ENCODE results near the gene PDGFA. TPM values are rescaled to one million over a fixed set of nuclear protein-coding genes. Genes with fewer than 3 reads are reported as not detected.

PDGFA gene
- total RNA-seq, 2 experiments from 2014 or later, result 0.50 to 0.79 TPM

DNA sequence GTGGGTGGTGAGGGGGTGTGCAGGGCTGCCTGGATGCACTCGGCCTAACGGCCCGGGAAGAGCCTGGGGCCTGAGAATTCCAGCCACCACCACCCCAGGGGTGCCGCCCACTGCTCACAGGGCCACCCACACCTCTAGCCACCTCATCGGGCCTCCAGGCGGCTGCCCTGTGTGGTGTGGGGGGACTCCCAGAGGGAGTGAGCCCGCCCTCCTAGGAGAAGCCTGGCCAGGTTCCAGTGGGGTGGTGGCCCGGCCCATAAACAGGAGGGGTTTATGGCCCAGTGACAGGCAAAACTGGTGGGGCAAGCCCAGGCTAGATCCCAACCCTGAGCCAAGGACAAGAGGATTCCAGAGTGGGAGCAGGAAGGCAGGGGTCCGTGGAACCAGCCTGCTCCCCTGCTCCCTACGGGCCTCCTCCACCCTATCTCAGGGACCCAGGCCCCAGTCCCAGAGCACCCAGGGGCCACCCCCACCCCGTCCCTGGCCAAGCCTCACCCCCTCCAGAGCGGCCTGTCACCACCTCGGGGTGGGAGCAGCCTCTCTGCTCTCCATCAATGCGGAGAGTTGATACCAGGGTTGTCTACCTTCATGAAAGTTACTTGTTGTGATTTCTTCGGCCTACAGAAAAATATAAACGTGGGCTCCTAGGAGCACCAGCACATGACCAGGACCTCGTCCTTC lies 20.2 kb upstream of the PDGFA start:
- Mint-ChIP-seq H3K9me3 (ENCODE audit: insufficient read depth) (no peaks in the 10 kb centered on the region), H3K4me1 (ENCODE audit: low read depth) (peaks cover 6% of the 10 kb centered on the region), H3K27me3 (ENCODE audit: low read depth) (no peaks in the 10 kb centered on the region), H3K27ac (no peak overlapping the region), H3K36me3 (ENCODE audit: low read depth) (no peaks in the 10 kb centered on the region), H3K4me3 (no peak overlapping the region)
- CTCF ChIA-PET, result no interaction called here
- POLR2A ChIA-PET, result no interaction called here
- ATAC-seq (no peak), DNase-seq (no peak)

DNA sequence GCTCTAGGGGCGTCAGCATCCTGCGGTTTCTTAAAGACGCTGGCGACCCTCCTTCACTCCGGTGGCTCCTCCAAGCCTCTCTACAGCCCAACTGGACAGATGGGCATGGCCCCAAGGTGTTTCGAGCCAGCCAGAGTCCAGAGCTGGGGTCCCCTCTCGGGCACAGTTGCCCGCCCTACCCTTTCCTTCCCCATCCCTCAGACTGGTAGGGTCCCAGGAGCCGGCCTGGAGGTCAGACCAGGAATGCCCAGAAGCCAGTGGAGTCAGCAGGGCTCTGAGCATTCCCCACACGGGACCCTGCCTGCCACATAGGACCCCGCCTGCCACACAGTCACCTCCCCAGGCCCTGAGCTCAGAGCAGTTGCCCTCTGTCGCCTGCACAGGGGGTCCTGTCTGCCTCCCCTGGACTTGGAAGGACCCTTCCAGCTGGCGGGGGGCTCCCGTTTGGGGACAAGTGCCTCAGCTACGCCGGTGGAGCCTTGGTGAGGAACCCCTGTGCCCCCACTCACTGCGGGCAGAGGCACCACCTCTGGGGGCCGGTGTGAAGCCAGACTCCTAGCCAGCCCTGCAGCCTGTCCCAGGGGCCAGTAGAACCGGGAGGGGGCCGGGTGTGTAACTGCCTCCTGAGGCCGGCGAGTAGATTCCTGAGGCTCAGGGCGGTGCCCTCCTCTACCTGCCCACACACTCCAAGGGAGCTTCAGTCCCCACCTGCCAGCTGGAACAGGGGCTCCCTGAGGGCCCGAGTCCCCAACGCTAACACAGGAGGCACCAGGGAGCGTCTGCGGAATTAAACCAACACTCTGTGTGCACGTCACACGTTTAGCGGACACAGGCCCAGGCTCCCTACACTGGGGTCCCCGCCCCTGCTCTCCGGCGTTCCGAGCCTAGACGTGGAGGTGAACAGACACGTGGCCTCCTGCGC lies 19.4 kb upstream of the PDGFA start:
- POLR2A ChIA-PET, result no interaction called here
- DNase-seq (no peak), ATAC-seq (no peak)
- no peaks in the 10 kb centered on the region for H3K36me3 Mint-ChIP-seq (ENCODE audit: low read depth)
- no peaks in the 10 kb centered on the region for H3K9me3 Mint-ChIP-seq (ENCODE audit: insufficient read depth)
- CTCF ChIA-PET, result no interaction called here
- peaks cover 6% of the 10 kb centered on the region for H3K4me1 Mint-ChIP-seq (ENCODE audit: low read depth)
- H3K27ac Mint-ChIP-seq, result no peak overlapping the region
- H3K27me3 Mint-ChIP-seq (ENCODE audit: low read depth), result no peaks in the 10 kb centered on the region
- H3K4me3 Mint-ChIP-seq, result no peak overlapping the region

DNA sequence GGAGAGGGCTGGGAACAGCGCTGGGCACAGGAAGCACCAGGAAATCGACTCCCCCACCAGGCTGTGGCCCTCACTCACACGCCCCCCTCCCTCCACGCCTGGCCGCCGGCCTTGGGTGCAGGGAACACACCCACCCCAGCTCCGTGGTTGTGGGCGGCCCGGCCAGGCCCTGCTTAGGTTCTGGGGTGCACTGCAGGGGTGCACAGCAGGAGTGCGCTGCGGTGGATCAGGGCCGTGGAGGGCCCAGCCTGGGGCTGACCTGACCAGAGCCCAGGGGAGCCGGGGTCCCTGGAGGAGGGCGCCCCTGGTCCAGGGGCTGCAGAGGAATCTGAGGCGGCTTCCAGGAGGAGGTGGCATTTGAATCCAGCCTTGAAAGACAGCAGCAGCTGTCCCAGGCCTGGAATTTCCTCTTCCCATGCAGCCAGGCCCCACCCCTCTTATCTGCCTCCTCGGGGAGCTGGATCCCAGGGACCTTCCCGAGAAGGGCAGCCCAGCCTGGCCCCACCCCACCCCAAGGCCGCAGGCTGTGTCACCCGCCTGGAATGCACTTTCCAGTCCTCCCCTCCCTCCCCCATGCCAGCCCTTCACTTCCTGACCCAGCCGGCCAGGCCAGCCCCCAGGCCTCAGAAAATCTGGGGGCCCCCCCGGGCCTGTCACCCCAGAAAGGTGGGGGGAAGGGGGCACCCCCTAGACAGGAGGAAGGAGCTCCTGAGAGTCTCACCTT lies 18.4 kb upstream of the PDGFA start:
- CTCF ChIA-PET, result no interaction called here
- no peaks in the 10 kb centered on the region for H3K36me3 Mint-ChIP-seq (ENCODE audit: low read depth)
- POLR2A ChIA-PET, result no interaction called here
- H3K4me1 Mint-ChIP-seq (ENCODE audit: low read depth), result peaks cover 6% of the 10 kb centered on the region
- no peaks in the 10 kb centered on the region for H3K27me3 Mint-ChIP-seq (ENCODE audit: low read depth)
- no peak overlapping the region for H3K27ac Mint-ChIP-seq
- no peaks in the 10 kb centered on the region for H3K9me3 Mint-ChIP-seq (ENCODE audit: insufficient read depth)
- H3K4me3 Mint-ChIP-seq, result no peak overlapping the region
- no peak for ATAC-seq
- no peak for DNase-seq

DNA sequence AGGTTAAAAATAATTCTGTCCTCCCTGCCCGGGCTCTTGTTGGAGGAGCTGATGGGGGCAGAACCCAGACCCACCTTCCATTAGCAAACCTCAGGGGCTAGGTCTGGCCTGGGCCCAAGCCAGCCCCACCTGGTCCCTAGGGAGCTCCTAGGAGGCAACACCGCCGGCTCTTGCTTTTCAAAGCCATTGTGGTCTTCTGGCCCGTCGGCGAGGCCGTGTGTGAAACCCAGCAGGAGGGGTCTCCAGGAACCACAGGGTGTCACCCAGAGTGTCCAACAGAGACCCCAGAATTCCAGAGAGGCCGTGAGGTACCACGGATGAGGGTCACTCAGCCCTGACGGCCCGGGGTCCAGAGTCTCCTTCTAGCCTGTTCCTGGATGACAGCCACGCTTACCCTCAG lies 16.6 kb upstream of the PDGFA start:
- no peaks in the 10 kb centered on the region for H3K27me3 Mint-ChIP-seq (ENCODE audit: low read depth)
- no peaks in the 10 kb centered on the region for H3K36me3 Mint-ChIP-seq (ENCODE audit: low read depth)
- ChIA-PET POLR2A (interaction anchor here (0.7 kb wide), 1 partner anchor 41 kb away, joined by 3 read pairs; no protein-coding TSS in a partner anchor), CTCF (no interaction called here)
- H3K9me3 Mint-ChIP-seq (ENCODE audit: insufficient read depth), result no peaks in the 10 kb centered on the region
- H3K4me1 Mint-ChIP-seq (ENCODE audit: low read depth), result peaks cover 6% of the 10 kb centered on the region
- H3K27ac Mint-ChIP-seq, result no peak overlapping the region
- no peak overlapping the region for H3K4me3 Mint-ChIP-seq
- ATAC-seq (no peak), DNase-seq (no peak)

DNA sequence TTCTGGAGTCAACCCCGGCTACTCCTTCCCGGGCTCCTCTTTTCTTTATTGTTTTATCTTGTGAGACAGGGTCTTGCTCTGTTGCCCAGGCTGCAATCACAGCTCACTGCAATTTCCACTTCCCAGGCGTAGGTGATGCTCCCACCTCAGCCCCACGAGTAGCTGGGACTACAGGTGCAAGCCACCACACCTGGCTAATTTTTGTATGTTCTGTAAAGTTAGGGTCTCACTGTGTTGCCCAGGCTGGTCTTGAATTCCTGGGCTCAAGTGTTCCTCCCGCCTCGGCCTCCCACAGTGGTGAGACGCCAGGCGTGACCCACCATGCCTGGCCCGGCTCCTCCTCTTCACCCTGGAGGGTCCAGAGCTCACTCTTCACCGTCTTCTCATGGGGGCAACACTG lies 15.3 kb upstream of the PDGFA start:
- H3K4me1 Mint-ChIP-seq (ENCODE audit: low read depth), result no peaks in the 10 kb centered on the region
- POLR2A ChIA-PET, result no interaction called here
- no peak overlapping the region for H3K4me3 Mint-ChIP-seq
- no peaks in the 10 kb centered on the region for H3K9me3 Mint-ChIP-seq (ENCODE audit: insufficient read depth)
- H3K27me3 Mint-ChIP-seq (ENCODE audit: low read depth), result peaks cover 2% of the 10 kb centered on the region
- H3K36me3 Mint-ChIP-seq (ENCODE audit: low read depth), result no peaks in the 10 kb centered on the region
- ATAC-seq, result no peak
- CTCF ChIA-PET, result interaction anchor here (0.7 kb wide), 1 partner anchor 42 kb away, joined by 3 read pairs; no protein-coding TSS in a partner anchor
- H3K27ac Mint-ChIP-seq, result no peak overlapping the region
- DNase-seq, result no peak

DNA sequence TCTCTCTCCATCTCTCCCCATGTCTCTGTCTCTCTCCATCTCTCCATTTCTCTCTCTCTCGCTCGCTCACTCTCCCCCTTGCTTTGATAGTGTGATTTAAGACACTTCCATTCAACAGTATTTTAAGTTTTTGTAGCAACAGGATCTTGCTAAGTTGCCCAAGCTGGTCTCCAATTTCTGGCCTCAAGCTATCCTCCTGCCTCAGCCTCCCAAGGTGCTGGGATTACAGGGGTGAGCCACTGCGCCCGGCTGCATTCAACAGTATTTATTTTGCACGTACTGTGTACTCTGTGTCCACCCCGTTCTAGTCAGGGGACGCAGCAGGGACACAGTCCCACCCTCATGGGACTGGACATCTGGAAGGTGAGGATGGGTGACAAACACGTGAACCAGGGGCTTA lies 14.4 kb upstream of the PDGFA start:
- H3K27me3 Mint-ChIP-seq (ENCODE audit: low read depth), result peaks cover 2% of the 10 kb centered on the region
- ChIA-PET CTCF (no interaction called here), POLR2A (no interaction called here)
- H3K4me1 Mint-ChIP-seq (ENCODE audit: low read depth), result no peaks in the 10 kb centered on the region
- no peaks in the 10 kb centered on the region for H3K36me3 Mint-ChIP-seq (ENCODE audit: low read depth)
- no peak overlapping the region for H3K4me3 Mint-ChIP-seq
- no peak overlapping the region for H3K27ac Mint-ChIP-seq
- H3K9me3 Mint-ChIP-seq (ENCODE audit: insufficient read depth), result no peaks in the 10 kb centered on the region
- no peak for DNase-seq
- no peak for ATAC-seq

DNA sequence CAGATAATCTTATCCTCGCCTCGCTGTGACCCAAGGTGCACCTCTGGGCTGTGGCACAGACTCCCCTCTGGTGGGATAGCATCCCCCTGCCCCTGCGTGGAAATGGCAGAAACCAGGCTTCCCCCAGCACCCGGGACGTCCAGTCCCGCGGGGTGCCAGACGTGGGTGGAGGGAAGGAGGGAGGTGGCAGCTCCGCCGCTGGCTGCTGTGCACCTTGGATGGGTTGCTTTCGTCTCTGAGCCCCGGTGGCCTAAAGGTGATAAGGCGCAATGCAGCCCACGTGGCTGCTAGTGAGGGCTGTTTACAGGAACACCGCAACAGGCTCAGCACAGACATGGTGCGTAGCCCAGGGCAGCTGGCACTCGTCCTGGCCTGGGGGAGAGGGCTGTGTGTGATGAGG lies 13.6 kb upstream of the PDGFA start:
- Mint-ChIP-seq H3K4me1 (ENCODE audit: low read depth) (no peaks in the 10 kb centered on the region), H3K27me3 (ENCODE audit: low read depth) (peaks cover 2% of the 10 kb centered on the region), H3K4me3 (no peak overlapping the region), H3K27ac (no peak overlapping the region), H3K36me3 (ENCODE audit: low read depth) (no peaks in the 10 kb centered on the region), H3K9me3 (ENCODE audit: insufficient read depth) (no peaks in the 10 kb centered on the region)
- ATAC-seq, result no peak
- DNase-seq, result no peak
- POLR2A ChIA-PET, result no interaction called here
- CTCF ChIA-PET, result no interaction called here

DNA sequence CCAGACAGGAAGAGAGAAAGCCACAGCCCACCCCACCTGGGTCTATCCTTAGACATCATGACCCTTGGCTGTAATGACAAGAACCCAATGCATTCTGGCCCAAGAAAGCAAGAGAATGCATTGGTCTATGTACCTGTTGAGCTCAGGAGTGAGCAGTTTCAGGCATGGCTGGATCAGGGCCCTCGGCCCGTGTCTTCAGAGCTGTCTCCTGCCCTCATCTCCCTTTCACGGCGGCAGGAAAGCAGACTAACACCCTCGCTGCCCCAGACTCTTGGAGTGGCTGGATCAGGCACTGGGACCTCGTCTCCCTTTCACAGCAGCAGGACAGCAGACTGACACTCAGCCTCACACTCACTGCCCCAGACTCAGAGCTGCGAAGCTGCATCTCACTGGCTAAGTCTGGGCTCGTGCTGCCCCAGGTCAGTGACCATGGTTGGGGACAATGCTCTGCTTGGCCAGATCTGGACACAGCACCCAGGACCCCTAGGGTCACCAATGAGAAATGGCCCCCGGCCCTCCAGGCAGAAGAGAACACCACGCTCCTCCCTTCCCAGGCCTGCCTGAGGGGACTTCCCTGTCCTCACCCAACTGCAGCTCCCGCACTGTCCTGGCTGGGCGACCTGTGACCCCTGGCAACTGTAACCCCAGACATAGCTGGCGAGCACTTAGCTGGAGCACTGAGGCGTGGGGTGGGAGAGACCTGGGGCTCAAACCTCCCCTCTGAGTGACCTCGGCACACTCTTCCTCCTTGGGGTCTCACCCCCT lies 12.9 kb upstream of the PDGFA start:
- POLR2A ChIA-PET, result no interaction called here
- Mint-ChIP-seq H3K36me3 (ENCODE audit: low read depth) (no peaks in the 10 kb centered on the region), H3K9me3 (ENCODE audit: insufficient read depth) (no peaks in the 10 kb centered on the region), H3K4me3 (no peak overlapping the region), H3K4me1 (ENCODE audit: low read depth) (no peaks in the 10 kb centered on the region), H3K27ac (no peak overlapping the region), H3K27me3 (ENCODE audit: low read depth) (peaks cover 2% of the 10 kb centered on the region)
- no peak for ATAC-seq
- no peak for DNase-seq
- CTCF ChIA-PET, result interaction anchor here (0.7 kb wide), 1 partner anchor 10 kb away, joined by 3 read pairs; no protein-coding TSS in a partner anchor

DNA sequence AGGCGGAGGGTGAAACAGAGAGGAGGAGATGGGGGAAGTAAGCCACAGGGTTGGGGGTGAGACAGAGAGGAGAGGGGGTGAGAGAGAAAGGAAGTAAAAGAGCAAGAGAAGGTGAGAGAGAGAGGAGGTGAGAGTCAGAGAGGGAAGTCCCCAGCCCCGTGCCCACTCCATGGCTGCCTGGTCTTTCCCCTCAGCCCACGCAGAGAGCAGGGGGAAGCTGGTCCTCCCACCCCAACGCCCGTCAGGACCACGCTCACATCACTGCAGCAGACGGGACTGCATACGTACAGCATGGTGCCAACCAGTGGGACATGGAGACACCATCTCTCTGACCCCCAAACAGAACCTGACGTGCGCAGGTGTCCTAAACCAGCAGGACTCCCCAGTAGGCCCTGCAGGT lies 12.1 kb upstream of the PDGFA start:
- H3K27ac Mint-ChIP-seq, result no peak overlapping the region
- H3K9me3 Mint-ChIP-seq (ENCODE audit: insufficient read depth), result no peaks in the 10 kb centered on the region
- H3K4me1 Mint-ChIP-seq (ENCODE audit: low read depth), result no peaks in the 10 kb centered on the region
- DNase-seq (no peak), ATAC-seq (no peak)
- peaks cover 2% of the 10 kb centered on the region for H3K27me3 Mint-ChIP-seq (ENCODE audit: low read depth)
- no peaks in the 10 kb centered on the region for H3K36me3 Mint-ChIP-seq (ENCODE audit: low read depth)
- ChIA-PET POLR2A (no interaction called here), CTCF (interaction anchor here (0.7 kb wide), 1 partner anchor 10 kb away, joined by 3 read pairs; no protein-coding TSS in a partner anchor)
- no peak overlapping the region for H3K4me3 Mint-ChIP-seq

DNA sequence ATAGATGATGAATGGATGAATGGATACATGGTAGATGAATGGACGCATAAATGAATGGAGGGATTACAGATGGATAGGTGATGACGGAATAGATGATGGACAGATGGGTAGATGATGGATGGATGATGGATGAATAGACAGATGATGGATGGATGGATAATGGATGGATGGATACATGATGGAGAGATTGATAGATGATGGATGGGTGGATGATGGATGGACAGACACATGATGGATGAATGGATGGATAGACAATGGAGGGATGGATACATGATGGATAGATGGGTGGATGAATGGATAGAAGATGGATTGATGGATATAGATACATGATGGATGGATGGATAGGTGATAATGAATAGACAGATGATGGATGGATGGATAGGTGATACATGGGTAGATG lies 8.8 kb upstream of the PDGFA start:
- Mint-ChIP-seq H3K36me3 (ENCODE audit: low read depth) (no peaks in the 10 kb centered on the region), H3K27ac (no peak overlapping the region)
- CTCF ChIA-PET, result no interaction called here

DNA sequence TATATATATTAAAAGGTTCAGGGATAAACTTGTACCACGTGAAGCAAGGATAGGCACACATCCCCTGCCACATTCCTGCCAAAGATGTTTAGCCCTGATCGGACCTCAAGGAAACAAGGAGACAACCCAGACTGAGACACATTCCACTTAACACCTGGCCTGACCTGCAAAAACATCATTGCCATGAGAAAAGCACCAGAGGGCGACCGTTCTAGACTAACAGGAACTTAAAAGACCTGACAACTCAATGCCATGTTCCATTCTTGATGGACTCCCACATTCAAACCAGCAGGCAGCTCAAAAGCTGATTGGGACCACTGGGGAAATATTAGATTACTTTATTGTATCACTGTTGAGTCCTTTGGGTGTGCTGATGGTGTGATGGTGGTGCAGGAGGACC lies 8.1 kb upstream of the PDGFA start:
- ATAC-seq (no peak), DNase-seq (no peak)
- Mint-ChIP-seq H3K4me3 (no peak overlapping the region), H3K36me3 (ENCODE audit: low read depth) (no peaks in the 10 kb centered on the region), H3K27ac (no peak overlapping the region), H3K27me3 (ENCODE audit: low read depth) (peaks cover 17% of the 10 kb centered on the region), H3K4me1 (ENCODE audit: low read depth) (no peaks in the 10 kb centered on the region), H3K9me3 (ENCODE audit: insufficient read depth) (no peaks in the 10 kb centered on the region)
- POLR2A ChIA-PET, result no interaction called here
- CTCF ChIA-PET, result no interaction called here

More for the DNA sequence above, 8.8 kb upstream of the PDGFA start:
- ATAC-seq (no peak), DNase-seq (no peak)
- Mint-ChIP-seq H3K4me3 (no peak overlapping the region), H3K4me1 (ENCODE audit: low read depth) (no peaks in the 10 kb centered on the region), H3K9me3 (ENCODE audit: insufficient read depth) (no peaks in the 10 kb centered on the region), H3K27me3 (ENCODE audit: low read depth) (peaks cover 12% of the 10 kb centered on the region)
- POLR2A ChIA-PET, result no interaction called here
